Activated naive CD8-positive, alpha-beta T cell treated with anti-CD3 and anti-CD28 coated beads for 36 hours (primary cell): ENCODE measurements around the gene HLA-G. TPM values are rescaled to one million over a fixed set of nuclear protein-coding genes. Genes with fewer than 3 reads are reported as not detected.

Source experiments
- DNase-seq: peaks from one replicate; pipeline ENCODE4 v3.0.0; 2021
- H3K27ac Mint-ChIP-seq: one replicate; pipeline ENCODE4 v1.8.0; 2022; ENCODE audit warnings: mild to moderate bottlenecking, moderate library complexity, mixed read lengths
- H3K27me3 Mint-ChIP-seq: one replicate; pipeline ENCODE4 v1.8.0; 2022; ENCODE audit warnings: mild to moderate bottlenecking, mixed read lengths
- H3K36me3 Mint-ChIP-seq: one replicate; pipeline ENCODE4 v1.8.0; 2021; ENCODE audit warnings: mild to moderate bottlenecking, mixed read lengths
- H3K4me1 Mint-ChIP-seq: one replicate; pipeline ENCODE4 v1.8.0; 2021; ENCODE audit warnings: mixed read lengths
- H3K4me3 Mint-ChIP-seq: one replicate; pipeline ENCODE4 v1.8.0; 2022; ENCODE audit warnings: mild to moderate bottlenecking, moderate library complexity, mixed read lengths
- H3K9me3 Mint-ChIP-seq: one replicate; pipeline ENCODE4 v1.8.0; 2022; ENCODE audit warnings: mixed read lengths
- total RNA-seq, 2 experiments: library from RNA; stranded (reverse); gene quantifications; one replicate each; pipeline ENCODE4 v1.2.3, GENCODE V29; 2021

HLA-G gene
- total RNA-seq, 2 experiments from 2014 or later = 0.93 to 1.4 TPM

GRCh38 chr6:29810371-29810770 is 17.3 kb upstream of the HLA-G start:
- Mint-ChIP-seq H3K27ac (no peak overlapping the region), H3K27me3 (peaks cover 16% of the 10 kb centered on the region), H3K36me3 (no peaks in the 10 kb centered on the region), H3K4me1 (peaks cover 5% of the 10 kb centered on the region), H3K4me3 (no peak overlapping the region), H3K9me3 (no peaks in the 10 kb centered on the region)
- no peak for DNase-seq

- no peaks in the 10 kb centered on the region for H3K36me3 Mint-ChIP-seq
- H3K27me3 Mint-ChIP-seq = peaks cover 16% of the 10 kb centered on the region
- H3K4me1 Mint-ChIP-seq = peaks cover 5% of the 10 kb centered on the region
- H3K27ac Mint-ChIP-seq = no peak overlapping the region
- no peak overlapping the region for H3K4me3 Mint-ChIP-seq
- DNase-seq = no peak
- H3K9me3 Mint-ChIP-seq = no peaks in the 10 kb centered on the region
Observed at GRCh38 chr6:29811377-29811776, 16.2 kb upstream of the HLA-G start.

- H3K4me3 Mint-ChIP-seq = no peak overlapping the region
- H3K4me1 Mint-ChIP-seq = peaks cover 5% of the 10 kb centered on the region
- H3K36me3 Mint-ChIP-seq = no peaks in the 10 kb centered on the region
- no peak overlapping the region for H3K27ac Mint-ChIP-seq
- H3K27me3 Mint-ChIP-seq = peaks cover 5% of the 10 kb centered on the region
- H3K9me3 Mint-ChIP-seq = no peaks in the 10 kb centered on the region
- DNase-seq = no peak
Observed at GRCh38 chr6:29813066-29813465, 14.6 kb upstream of the HLA-G start.

GRCh38 chr6:29813809-29814208 is 13.8 kb upstream of the HLA-G start:
- Mint-ChIP-seq H3K9me3 (no peaks in the 10 kb centered on the region), H3K27me3 (peaks cover 10% of the 10 kb centered on the region), H3K4me1 (peaks cover 5% of the 10 kb centered on the region), H3K36me3 (no peaks in the 10 kb centered on the region), H3K4me3 (no peak overlapping the region), H3K27ac (no peak overlapping the region)
- DNase-seq = no peak

GRCh38 chr6:29814379-29815117 is 13.1 kb upstream of the HLA-G start:
- H3K4me1 Mint-ChIP-seq = peaks cover under 1% of the 10 kb centered on the region
- H3K36me3 Mint-ChIP-seq = no peaks in the 10 kb centered on the region
- no peak overlapping the region for H3K4me3 Mint-ChIP-seq
- H3K9me3 Mint-ChIP-seq = no peaks in the 10 kb centered on the region
- peaks cover 17% of the 10 kb centered on the region for H3K27me3 Mint-ChIP-seq
- H3K27ac Mint-ChIP-seq = no peak overlapping the region
- DNase-seq = no peak

- no peaks in the 10 kb centered on the region for H3K4me1 Mint-ChIP-seq
- H3K9me3 Mint-ChIP-seq = no peaks in the 10 kb centered on the region
- H3K27me3 Mint-ChIP-seq = peaks cover 19% of the 10 kb centered on the region
- H3K36me3 Mint-ChIP-seq = no peaks in the 10 kb centered on the region
- H3K4me3 Mint-ChIP-seq = no peak overlapping the region
- no peak overlapping the region for H3K27ac Mint-ChIP-seq
- DNase-seq = no peak
Observed at GRCh38 chr6:29815118-29815750, 12.4 kb upstream of the HLA-G start.

GRCh38 chr6:29816030-29816429 is 11.6 kb upstream of the HLA-G start:
- Mint-ChIP-seq H3K9me3 (no peaks in the 10 kb centered on the region), H3K27ac (no peak overlapping the region), H3K4me3 (no peak overlapping the region), H3K27me3 (peaks cover 17% of the 10 kb centered on the region), H3K36me3 (no peaks in the 10 kb centered on the region), H3K4me1 (no peaks in the 10 kb centered on the region)
- no peak for DNase-seq

- DNase-seq = no peak
- no peak overlapping the region for H3K4me3 Mint-ChIP-seq
- H3K36me3 Mint-ChIP-seq = no peaks in the 10 kb centered on the region
- H3K27ac Mint-ChIP-seq = no peak overlapping the region
- no peaks in the 10 kb centered on the region for H3K9me3 Mint-ChIP-seq
- peaks cover 36% of the 10 kb centered on the region for H3K27me3 Mint-ChIP-seq
- no peaks in the 10 kb centered on the region for H3K4me1 Mint-ChIP-seq
Observed at GRCh38 chr6:29818892-29819291, 8.7 kb upstream of the HLA-G start.

- Mint-ChIP-seq H3K36me3 (no peaks in the 10 kb centered on the region), H3K27ac (no peak overlapping the region), H3K9me3 (no peaks in the 10 kb centered on the region), H3K4me1 (peaks cover 8% of the 10 kb centered on the region), H3K4me3 (no peak overlapping the region), H3K27me3 (peaks cover 54% of the 10 kb centered on the region)
- DNase-seq = no peak
Observed at GRCh38 chr6:29824144-29824543, 3.5 kb upstream of the HLA-G start.

- H3K4me1 Mint-ChIP-seq = peaks cover 8% of the 10 kb centered on the region
- H3K9me3 Mint-ChIP-seq = no peaks in the 10 kb centered on the region
Observed at GRCh38 chr6:29825848-29826247, 1.8 kb upstream of the HLA-G start.

GRCh38 chr6:29826271-29826670 is 1.4 kb upstream of the HLA-G start:
- Mint-ChIP-seq H3K4me1 (peaks cover 8% of the 10 kb centered on the region), H3K4me3 (no peak overlapping the region), H3K27ac (no peak overlapping the region), H3K27me3 (peaks cover 63% of the 10 kb centered on the region), H3K9me3 (no peaks in the 10 kb centered on the region), H3K36me3 (no peaks in the 10 kb centered on the region)
- DNase-seq = no peak

More at GRCh38 chr6:29825848-29826247, 1.8 kb upstream of the HLA-G start:
- no peaks in the 10 kb centered on the region for H3K36me3 Mint-ChIP-seq
- H3K27ac Mint-ChIP-seq = no peak overlapping the region
- peaks cover 64% of the 10 kb centered on the region for H3K27me3 Mint-ChIP-seq
- no peak overlapping the region for H3K4me3 Mint-ChIP-seq
- no peak for DNase-seq

GRCh38 chr6:29828471-29828797 is 809 bp downstream of the HLA-G start:
- Mint-ChIP-seq H3K27me3 (peaks cover 68% of the 10 kb centered on the region), H3K9me3 (no peaks in the 10 kb centered on the region), H3K27ac (no peak overlapping the region), H3K4me3 (peak overlapping the region; percentile 66), H3K36me3 (no peaks in the 10 kb centered on the region), H3K4me1 (peaks cover 12% of the 10 kb centered on the region)
- peak; percentile 26 for DNase-seq

GRCh38 chr6:29829766-29830165 is 2.1 kb downstream of the HLA-G start:
- Mint-ChIP-seq H3K4me3 (no peak overlapping the region), H3K27ac (no peak overlapping the region), H3K4me1 (peaks cover 12% of the 10 kb centered on the region), H3K9me3 (no peaks in the 10 kb centered on the region), H3K36me3 (no peaks in the 10 kb centered on the region), H3K27me3 (peaks cover 67% of the 10 kb centered on the region)
- DNase-seq = no peak

- Mint-ChIP-seq H3K9me3 (no peaks in the 10 kb centered on the region), H3K27ac (no peak overlapping the region), H3K4me3 (no peak overlapping the region), H3K4me1 (peaks cover 14% of the 10 kb centered on the region), H3K36me3 (no peaks in the 10 kb centered on the region), H3K27me3 (peaks cover 74% of the 10 kb centered on the region)
- no peak for DNase-seq
Observed at GRCh38 chr6:29830409-29830808, 2.8 kb downstream of the HLA-G start.

- H3K27me3 Mint-ChIP-seq = peaks cover 77% of the 10 kb centered on the region
- H3K36me3 Mint-ChIP-seq = no peaks in the 10 kb centered on the region
- no peak overlapping the region for H3K4me3 Mint-ChIP-seq
- DNase-seq = no peak
- no peak overlapping the region for H3K27ac Mint-ChIP-seq
- no peaks in the 10 kb centered on the region for H3K9me3 Mint-ChIP-seq
- peaks cover 11% of the 10 kb centered on the region for H3K4me1 Mint-ChIP-seq
Observed at GRCh38 chr6:29831776-29832175, 4.2 kb downstream of the HLA-G start.
